Hepatocyte (in vitro differentiated cells): Measurements from ENCODE around the gene EHBP1L1.

Experiments used
- EZH2 ChIP-seq: fragments of 200-600 bp; sonication (generic); IDR thresholded peaks from 2 replicates; pipeline ENCODE4 v1.6.1; 2016; ENCODE audit warnings: antibody characterized with exemption, mild to moderate bottlenecking, borderline replicate concordance
- EZH2phosphoT487 ChIP-seq: fragments of 200-600 bp; sonication (generic); IDR thresholded peaks from one replicate; pipeline ENCODE4 v1.6.1; 2018; ENCODE audit warnings: antibody characterized with exemption, mild to moderate bottlenecking, low read depth, moderate library complexity; ENCODE audit not compliant: unreplicated experiment, severe bottlenecking
- TF ChIP-seq, protein P1 (sequence below): fragments of 200-600 bp; sonication (generic); IDR thresholded peaks from 2 replicates; pipeline ENCODE4 v1.5.1; 2016; ENCODE audit warnings: antibody characterized with exemption, mild to moderate bottlenecking; ENCODE audit not compliant: poor library complexity

DNA sequence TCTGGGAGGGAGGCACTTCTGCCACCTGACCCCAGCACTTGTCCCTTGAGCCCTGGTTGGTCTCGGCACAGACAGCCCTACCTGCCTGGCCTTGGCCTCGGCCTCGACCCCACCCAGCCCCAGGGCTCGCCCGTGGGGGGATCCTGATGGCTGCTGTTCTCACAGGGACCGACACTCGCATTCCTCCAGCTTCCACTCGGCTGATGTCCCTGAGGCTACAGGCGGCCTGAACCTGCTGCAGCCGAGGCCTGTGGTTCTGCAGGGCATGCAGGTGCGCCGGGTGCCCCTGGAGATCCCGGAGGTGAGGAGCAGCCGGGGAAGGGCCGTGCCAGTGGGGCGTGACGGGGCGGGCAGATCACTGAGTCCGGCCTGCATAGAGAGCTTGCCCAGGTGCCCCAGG is 44.8 kb downstream of the EHBP1L1 start:
- TF ChIP-seq, protein P1, sequence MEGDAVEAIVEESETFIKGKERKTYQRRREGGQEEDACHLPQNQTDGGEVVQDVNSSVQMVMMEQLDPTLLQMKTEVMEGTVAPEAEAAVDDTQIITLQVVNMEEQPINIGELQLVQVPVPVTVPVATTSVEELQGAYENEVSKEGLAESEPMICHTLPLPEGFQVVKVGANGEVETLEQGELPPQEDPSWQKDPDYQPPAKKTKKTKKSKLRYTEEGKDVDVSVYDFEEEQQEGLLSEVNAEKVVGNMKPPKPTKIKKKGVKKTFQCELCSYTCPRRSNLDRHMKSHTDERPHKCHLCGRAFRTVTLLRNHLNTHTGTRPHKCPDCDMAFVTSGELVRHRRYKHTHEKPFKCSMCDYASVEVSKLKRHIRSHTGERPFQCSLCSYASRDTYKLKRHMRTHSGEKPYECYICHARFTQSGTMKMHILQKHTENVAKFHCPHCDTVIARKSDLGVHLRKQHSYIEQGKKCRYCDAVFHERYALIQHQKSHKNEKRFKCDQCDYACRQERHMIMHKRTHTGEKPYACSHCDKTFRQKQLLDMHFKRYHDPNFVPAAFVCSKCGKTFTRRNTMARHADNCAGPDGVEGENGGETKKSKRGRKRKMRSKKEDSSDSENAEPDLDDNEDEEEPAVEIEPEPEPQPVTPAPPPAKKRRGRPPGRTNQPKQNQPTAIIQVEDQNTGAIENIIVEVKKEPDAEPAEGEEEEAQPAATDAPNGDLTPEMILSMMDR = no peak
- no peak for TF ChIP-seq EZH2phosphoT487
- TF ChIP-seq EZH2 = no peak
